OCI-M2 (cell line): ENCODE results near the gene CACNA1S.

Experiments
- DNase-seq: peaks from one replicate; lab custom pipeline; 2025; ENCODE audit not compliant: unreplicated experiment; lab: John Stamatoyannopoulos, UW

The CACNA1S gene

DNA sequence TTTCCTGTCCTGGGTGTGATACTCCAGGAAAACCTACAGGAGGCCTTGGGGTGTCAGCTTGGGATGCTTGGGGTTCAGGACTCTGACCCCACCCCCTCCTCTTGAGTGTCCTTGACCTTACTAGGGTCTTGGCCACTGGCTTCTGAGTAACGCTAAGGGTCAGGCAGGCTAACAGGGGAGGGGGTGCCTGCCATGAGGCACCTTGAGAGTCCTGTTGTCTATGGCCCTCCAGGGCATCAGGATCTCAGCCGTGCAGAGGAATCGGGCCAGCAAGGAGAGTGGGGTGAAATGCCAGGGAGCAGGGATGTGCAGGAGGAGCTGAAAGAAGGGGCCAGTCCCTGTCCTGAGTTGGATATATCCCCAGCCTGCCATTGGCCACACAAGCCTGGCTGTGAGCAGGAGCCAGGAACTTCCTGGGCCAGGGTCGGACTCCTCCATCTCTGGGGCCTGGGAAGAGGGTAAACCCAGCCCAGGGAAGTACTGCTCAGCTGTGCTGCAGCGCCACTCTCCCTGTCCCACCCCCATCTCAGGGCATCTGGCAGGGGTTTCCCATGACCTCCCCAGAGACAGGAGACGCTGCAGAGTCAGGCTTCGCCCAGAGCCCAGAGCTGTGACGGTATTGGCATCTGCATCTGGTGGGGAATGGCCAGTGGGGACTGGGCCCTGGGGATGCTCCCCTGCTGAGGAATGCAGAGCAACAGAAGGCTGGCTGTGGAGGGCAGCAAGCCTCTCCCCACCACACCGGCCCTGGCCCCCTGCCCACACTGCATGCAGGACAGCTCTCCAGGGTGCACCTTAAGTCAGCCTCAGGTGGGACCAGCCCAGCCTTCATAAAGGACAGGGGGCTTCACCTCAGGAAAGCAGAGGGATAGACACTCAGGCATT, 95.0 kb downstream of the CACNA1S start:
- no peak for DNase-seq

DNA sequence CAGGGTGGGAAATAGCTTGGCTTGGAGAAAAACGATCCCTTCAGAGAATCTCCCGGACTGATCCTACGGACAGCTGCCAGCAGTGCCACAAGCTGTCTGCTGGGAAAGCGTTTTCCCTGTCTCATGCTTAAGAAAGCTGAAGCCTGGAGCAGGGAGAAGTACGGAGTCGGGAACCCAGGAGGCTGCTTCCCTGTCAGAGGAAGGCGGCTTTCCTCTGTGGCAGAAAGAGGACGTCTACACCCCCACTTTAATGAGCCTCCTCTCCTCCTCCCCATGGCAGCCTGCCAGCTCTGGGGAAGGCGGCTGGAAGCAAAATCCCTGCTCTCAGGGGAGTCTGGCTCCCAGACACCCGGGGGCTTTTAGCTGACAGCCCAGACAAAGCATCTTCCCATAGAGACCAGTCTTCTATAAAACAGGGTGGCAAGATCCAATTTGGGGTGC, 96.0 kb downstream of the CACNA1S start:
- DNase-seq: no peak

DNA sequence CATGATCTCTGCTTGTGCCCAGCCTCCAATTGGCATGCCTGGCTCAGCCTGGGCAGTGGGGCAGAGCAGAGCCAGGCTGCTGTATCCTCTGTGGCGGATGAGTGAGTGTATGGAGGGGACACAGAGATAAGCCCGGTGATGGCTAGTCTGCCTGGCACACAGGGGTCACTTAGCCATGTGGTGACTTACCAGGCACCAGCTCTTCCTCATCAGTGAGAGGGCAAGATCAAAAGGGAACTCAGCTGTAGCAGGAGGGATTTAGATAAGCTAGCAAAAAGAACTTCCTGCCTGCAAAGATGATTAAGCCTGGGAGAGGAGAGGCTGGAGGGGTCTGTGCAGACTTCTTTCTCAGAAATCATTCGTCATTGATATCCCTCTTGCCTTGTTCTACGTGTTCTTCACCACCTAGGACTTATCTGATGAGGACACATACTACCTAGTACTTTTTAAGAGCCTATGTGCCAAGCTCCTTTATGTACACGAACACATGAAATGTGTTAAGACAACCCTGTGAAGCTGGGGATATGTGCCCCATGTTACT, 96.6 kb downstream of the CACNA1S start:
- no peak for DNase-seq

DNA sequence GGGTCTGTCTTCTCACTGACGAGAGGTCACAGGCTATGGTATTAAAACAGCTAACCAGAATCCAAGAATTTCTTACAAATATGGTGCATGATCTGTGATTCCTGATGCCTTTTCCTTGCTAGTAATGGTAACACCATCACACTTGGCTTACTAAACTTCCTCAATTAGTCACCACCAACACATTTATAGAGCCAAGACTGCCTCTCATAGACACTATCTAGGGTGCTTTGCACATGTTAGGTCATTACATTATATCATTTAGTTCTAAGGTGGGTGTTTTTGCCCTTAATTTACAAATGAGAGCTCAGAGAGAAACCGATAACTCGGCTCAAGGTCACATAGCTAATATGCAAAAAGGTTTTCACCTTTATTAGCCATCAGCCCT, 97.4 kb downstream of the CACNA1S start:
- no peak for DNase-seq

DNA sequence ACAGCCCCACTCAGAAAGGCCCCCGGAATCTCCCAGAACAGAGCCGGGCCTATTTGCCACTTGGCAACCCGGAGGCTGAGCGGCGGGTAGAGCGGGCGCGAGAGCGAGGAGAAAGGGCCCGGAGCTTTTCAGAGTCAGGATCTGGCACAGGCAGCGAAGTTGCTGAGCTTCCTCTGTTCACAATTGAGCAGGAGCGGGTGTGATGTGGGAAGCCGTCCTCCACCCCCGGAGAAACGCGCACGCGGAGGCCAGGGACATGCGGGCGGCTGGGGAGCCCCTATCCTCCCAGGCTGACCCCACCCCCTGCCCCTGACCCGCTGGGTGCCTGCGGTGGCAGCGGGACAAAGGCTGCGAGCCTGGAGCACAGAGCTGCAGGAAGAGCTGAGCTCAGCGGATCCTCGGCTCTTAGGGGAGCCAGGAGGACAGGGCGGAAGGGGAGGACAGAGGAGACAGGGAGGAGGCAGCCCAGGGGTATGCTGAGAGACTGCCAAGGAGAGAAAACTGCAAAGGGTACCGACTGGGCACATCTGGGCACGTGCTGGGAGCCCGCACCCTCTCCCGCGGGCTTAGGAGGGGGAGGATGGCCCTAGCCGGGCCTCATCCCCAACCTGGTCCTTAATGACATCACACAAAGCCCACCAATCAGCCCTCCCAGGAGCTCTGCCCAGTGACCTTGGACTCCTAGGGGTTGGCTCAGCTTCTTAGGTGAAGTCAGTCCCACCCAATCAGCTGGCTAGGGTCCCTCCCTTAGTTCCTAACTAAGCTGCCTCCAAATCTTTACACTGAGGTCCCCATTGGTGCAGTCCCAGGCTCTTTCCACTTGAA, 98.0 kb downstream of the CACNA1S start:
- no peak for DNase-seq

DNA sequence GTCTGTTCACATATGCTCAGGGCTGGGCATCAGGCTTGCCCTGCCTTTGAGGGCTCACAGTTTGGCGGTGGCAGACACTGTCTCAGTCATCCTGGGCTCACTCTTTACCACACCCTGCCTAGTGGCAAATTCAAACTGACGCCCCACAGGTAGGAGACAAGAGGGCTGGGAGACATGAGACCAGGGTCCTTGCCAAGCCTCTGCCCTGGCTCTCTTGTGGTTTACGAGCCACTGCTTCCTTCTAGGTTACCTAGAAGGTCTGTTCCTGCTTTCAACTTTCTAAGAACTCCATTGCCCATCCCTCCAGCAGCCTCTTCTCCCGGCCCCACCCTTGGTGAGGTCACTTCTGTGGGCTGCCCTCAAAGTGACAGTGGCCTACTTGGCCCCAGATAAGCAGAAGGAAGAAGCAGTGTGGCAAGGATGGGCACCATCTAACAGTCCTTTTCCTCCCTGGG, 99.2 kb downstream of the CACNA1S start:
- DNase-seq: no peak

DNA sequence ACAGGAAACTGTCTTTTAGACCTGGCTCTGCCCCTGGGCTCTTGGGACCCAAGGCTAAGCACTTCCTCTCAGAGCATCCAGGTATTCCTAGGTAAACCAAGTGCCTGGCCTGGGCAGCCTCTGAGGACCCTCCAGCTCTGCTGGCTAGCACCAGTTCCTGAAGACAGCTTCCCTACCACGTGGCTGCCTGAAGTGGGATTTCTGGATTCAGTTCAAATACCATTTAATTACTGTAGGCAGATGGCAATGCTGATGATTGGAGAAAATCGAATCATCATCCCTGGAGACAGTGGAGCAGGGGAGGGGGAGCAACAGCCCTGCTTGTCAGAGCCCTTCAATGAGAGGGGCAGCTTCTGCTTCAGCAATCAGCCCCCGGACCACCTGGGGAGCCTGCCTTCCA, 100.6 kb downstream of the CACNA1S start:
- no peak for DNase-seq

DNA sequence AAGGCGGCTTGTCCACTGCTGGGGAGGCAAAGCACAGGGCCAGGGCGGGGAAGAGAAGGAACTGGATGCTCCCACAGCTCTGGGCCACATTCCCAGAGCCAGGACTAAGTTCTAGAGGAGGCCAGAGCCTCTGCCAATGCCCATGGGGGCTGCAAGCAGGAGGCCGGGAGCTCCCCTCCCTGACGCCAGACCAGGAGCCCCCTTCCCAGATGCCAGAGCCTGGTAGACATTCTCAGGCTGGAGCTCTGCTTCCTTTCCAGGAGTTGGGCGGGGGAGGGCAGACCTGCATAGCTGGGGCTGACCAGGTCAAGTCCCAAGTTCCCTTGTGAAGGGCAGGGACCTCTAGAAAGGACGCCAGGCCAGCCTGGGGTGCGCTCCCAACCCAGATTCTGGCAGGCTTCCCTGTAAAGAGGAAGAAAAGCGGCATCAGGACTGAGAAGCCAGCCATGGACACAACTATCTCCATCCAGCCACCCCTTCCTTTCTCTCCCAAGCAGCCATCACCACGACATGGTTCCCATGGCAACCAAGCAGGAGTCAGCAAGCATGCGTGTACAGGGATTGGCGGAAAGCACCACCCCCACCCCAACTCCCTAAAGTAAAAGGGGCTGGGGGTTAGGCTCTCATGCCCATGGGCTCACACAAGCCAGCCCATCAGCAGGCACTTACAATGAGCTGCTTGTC, 102.1 kb downstream of the CACNA1S start:
- DNase-seq: no peak

DNA sequence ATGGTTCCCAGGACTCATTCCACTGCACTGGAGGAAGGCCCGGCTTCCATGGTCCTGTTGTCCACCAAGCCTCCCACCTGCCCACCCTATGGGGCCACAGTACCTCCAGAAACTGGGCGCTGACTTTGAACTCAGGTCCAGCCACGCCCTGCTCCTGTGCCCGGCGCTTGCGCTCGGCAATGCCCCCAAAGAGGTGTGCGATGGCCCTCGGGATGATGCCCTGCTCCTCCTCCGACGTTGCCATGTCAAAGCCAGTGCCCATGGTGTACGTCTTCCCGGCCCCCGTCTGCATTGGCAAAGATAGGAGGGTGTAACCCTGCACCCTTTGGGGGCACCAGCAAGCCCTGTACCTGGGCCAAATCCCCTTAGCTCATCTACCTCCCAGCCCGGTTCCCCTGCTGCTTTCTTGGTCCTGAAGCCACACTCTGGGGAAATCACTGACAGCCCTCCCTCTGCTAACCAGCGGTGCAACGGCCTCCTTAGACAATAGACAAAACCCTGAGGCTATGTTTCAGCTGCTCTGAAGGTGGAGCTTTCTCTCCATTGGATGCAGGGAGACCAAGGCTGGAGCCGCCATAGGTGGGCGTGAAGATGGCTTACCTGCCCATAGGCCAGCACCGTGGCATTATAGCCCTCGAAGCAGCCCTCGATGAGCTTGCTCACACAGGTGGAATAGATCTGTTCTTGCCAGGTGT, 103.4 kb downstream of the CACNA1S start:
- DNase-seq: no peak

DNA sequence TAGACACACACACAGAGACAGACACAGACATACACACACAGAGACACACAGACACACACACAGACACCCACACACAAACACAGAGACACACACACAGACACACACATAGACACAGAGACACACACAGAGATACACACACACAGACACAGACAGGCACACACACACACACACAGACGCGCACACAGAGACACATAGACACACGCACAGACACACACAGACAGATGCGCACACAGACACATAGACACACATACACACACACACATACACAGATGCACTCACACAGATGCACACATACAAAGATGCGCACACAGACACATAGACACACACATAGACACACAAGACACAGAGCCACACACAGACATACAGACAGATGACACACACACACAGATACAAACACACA, 104.7 kb downstream of the CACNA1S start:
- DNase-seq: no peak

DNA sequence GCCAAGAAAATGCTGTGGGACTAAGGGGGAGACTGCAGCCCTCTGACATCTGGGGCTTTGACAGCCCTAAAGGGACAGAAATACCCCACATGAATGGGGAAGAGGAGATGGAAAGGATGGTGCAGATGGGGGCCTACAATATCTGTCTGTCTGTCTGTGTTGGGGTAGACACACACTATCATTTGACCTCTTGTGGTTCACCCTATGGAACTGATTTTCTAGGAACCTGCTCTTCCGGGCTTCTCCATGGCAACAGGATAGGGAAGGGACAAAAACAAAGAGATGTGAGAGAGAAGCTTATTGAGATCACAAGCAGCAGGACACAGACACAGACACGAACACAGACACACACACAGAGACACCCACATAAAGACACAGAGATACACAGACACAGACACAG, 105.8 kb downstream of the CACNA1S start:
- no peak for DNase-seq

DNA sequence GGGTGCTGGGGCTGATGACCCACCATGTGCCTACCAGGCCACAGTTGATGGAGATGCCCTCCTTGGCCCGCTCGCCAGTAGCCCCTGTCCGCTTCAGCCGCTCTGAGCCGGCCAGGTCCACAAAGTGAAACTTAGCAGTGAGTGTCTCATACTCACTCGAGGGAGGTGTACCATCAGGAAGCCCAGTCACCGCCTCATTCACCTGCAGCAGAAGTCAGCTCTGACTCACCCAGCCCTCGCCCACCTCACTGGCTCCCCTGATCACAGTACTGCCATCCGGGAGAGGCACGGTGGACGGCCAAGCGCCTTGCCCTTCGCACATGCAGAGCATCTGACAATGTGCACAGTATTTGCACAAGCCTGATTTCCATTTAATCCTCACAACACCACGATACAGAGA, 107.5 kb downstream of the CACNA1S start:
- no peak for DNase-seq

DNA sequence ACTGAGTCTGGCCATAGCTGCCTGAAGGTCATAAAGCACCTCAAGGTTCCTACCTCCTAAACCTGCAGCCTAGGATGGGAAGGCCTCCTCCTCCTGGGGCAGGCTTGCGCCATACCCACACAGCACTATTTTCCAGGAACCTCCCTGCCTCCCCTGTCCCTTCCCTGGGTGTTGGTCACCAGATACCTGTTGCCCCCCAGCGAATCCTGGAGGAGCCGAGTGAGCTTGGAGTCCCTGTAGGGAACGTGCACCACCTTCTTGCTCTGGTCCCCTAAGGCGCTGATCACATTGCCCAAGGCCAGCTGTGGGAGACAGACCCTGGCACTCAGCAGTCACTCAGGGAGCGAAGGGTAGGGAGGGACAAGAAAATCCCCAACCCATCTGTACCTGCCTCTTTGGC, 108.1 kb downstream of the CACNA1S start:
- DNase-seq: no peak

DNA sequence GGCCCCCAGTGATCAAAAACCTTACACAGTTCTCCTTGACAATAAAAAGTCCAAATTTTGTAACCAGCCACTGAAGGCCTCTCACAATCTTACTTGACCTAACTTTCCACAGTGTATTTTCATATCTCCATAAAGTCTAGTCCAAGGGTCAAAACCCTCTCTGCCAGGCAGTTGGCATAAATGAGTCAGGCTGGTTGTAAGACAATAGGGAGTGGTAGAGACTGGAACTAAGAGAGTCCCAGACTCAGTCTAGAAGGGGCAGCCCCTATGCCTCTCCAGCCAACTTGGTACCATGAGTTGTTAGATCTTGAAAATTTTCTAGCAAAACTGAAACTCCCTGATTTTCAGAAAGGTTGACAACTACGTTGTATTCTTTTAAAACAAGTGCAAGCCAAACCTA, 109.7 kb downstream of the CACNA1S start:
- no peak for DNase-seq

DNA sequence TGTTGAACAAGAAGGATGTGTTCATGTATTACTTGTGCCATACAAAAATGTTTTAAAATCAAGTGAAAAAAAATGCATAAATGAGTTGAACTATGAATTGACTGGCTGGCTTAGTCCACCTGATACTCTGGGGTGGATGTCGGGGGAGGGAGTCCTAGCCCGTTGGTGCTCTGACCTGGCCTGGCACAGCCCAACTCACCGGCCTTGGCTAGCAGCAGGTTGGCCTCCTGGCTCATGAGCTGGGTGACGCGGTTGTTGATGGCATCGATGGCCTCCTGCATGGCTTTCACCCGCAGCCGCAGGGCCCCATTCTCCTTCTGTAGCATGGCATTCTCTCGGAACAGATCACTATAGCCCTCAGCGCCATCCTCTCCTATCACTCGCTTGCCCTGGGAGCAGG, 110.3 kb downstream of the CACNA1S start:
- no peak for DNase-seq

DNA sequence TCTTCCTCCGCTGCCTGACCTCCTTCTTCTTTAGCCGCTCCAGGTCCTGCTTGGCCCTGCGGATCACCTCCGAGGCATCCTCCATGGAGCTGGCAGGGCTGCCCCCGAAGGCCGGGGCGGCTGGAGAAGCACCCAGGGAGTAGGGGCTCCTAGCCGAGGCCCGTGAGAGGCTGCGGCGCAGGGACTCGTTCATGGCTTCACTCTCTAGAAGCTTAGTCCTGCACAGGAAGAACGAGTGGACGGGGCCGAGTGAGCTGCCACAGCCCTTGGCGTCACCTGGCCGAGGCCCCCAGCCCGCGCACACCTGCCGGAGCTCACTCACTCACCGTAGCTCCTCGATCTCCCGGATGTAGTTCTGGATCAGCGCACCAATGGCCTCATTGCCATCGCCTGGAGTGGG, 111.8 kb downstream of the CACNA1S start:
- DNase-seq: no peak

DNA sequence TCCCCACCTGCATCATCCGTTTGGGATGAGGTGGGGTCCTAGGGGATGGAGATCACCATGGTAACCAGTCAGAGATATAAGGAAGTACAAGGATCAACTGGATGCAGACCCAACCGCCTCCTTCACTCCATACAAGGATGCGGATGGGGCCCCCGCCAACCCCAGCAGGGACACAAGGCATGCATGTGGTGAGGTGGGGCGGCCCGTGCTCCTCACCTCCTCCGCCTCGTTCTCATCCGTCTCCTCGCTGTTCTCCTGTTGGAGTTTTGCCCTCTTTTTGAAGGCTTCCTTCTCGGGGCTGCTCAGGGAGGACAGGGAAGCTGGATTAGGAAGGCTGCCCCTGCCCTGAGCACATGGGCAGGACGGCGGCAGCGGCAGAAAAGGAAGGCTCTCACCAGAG, 112.6 kb downstream of the CACNA1S start:
- no peak for DNase-seq

DNA sequence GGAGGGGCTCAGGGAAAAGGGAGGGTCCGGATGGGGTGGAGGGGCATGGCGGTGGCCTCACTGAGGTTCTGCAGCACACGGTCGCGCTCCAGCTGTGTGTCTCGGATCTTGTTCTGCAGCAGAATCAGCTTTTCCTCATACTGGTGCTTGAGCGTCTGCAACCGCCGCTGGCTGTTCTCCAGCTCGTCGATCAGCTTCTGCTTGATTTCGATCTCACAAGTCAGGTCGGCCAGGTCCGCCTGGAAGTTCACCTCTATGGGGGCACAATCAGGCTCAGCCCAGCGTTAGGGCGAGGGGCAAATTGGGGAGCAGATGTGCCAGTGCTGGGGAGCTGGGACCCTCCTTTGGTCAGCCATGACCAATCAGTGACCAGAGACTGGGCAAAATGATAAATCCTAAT, 113.9 kb downstream of the CACNA1S start:
- DNase-seq: no peak

DNA sequence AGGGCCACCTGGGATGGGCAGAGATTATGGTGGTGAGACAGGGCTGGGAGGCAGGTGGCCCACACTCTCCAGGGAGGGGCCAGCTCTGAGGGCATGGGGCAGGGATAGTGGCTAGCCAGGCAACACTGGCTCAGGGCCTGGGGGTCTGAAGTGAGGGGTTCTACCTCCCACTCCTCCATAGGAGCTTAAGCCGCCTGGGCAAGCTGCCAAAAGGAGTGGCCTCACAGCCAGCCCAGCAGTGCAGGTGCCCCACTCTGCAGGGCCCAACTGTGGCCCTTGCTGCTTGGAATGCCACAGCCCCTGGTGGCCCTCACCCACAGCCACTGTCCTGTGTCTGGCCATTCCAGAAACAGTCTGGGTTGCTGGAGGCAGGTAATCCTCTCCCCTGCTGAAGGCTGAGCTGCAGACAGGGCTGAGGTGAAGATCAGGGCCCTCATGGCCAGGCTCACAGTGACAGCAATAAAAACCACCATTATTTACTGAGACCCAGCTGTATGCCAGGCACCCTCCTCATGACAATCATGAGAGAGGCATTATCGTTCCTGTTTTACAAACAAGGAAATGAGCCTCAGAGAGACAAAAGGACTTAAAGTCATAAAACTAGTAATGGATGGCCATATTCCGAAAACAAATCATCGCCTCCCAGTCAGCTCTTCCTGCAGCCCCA, 119.7 kb downstream of the CACNA1S start:
- no peak for DNase-seq

DNA sequence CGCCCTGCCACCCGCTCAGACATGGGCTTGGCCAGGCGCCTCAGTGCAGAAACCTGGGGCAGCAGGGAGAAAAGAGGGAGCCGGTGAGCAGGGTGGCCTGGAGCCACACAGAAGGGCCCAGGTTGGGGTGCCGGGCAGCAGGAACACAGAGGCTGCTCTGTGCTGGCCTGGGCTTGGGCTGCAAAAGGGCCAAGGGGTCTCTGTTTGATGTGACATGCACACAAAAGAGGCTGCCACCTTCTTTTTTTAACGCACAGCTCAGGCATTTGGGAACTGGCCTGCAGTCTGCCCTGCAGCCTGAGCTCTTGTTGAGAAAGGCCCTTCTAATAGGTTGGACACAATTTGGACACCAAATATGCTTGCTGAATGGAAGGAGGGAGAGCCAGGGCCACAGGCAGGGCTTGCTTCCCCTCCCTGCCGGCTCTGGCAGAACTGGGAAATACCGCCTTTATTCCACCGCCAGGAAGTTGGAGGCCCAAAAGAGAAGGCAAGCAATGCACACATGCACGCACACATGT, 121.1 kb downstream of the CACNA1S start:
- DNase-seq: no peak
